NCI-H146 (cell line): ENCODE measurements around the gene STYK1.
A peak's percentile ranks its signal among the peaks of the same experiment; 100 is the strongest.
"Not testable (repeated sequence)": the region's sequence is repeated elsewhere in the genome, so short reads cannot be mapped to it uniquely, and the experiment has no call there.

Experiments used
- DNase-seq: peaks from one replicate; lab custom pipeline; 2025; lab: John Stamatoyannopoulos, UW

STYK1 gene

DNA sequence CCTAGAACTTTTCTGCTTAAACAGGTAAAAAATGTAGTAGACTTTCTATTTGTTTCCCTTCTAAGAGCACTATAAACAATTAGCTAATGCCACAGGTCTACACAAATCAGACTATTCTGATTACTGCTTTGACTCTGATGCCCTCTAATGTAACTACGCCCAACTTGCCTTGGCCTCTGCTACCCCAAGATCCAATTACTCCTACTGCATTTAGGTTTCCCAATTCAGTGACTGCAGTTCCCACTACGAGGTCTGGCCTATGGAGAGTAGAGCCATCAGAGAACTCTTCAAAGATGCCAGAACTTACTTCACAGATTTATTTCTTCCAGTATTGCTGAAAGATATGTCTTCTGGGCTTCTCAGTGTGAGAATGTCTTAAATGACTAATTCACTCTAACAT lies 15.3 kb upstream of the STYK1 start:
- no peak for DNase-seq

GRCh38 chr12:10688042-10688441 lies 14.2 kb upstream of the STYK1 start:
- no peak for DNase-seq

- DNase-seq, result peak; percentile 82
Observed at GRCh38 chr12:10672231-10672868, 1.5 kb downstream of the STYK1 start.

DNA sequence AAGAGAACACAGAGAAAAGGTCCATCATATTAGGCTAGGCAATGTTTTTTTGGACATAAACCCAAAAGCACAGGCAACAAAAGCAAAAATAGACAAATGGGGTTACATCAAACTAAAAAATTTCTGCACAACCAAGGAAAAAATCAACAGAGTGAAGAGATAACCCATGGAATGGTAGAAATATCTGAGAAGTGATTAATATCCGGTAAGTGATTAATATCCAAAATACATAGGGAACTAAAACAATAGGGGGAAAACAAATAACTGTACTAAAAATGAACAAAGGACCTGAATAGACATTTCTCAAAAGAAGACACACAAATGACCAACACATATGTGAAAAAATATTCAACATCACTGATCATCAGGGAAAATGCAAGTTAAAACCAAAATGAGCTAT lies 4.3 kb downstream of the STYK1 start:
- DNase-seq, result no peak

GRCh38 chr12:10668526-10668925 lies 5.3 kb downstream of the STYK1 start:
- DNase-seq, result no peak

DNA sequence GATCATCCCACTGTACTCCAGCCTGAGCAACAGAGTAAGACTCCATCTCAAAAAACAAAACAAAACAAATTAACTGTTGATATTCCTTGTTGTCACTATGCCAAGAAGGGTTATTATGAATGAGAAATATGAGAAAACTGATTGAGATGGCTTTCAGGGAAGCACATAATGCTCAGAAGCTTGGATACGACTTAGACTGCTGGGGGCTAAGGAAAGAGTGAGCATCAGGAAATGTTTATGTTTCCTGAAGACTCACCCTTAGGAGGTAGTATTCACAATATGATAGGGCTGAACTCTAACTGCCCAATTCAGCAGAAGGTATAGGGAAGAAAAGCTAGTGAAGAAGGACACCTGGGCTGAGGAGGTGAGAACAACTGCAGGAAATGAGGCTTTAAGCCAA lies 6.3 kb downstream of the STYK1 start:
- no peak for DNase-seq

DNA sequence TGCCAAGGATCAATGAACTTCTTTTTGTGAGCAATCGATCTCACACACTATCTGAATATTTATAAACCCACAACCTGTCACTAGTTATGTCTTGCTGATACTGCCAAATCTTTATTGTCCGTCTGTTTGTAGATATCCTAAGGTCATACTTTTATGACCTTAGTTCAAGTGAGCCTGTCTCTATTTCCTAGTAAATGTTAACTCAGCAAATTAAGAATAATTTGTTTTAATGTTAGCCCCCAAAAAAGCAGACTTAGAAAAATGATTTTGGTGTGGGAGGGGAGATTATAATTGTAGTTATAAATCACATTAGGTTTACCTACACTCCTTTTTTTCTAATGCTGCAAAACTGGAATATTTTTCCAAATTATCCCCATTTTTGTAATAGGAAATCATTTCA lies 9.4 kb downstream of the STYK1 start:
- DNase-seq, result no peak

- DNase-seq, result no peak
Observed at GRCh38 chr12:10663869-10664268, 10.0 kb downstream of the STYK1 start.

DNA sequence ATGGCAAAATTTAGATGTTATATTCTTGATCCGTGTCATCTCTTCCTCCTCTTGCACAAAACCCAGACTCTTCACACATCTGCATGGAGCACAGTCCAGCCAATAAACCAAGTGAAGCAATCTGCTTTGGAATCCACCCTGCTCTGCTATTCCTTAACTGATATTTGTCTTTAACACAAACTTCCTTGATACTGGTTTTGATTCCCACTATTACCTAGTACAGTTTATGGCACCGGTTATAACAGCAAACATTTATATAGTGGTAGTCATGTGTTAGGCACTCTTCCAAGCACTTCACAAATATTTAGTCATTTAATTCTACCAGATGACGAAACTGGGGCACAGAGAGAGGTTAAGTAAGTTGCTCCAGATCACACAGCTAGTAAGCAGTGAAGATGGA lies 12.5 kb downstream of the STYK1 start:
- no peak for DNase-seq

DNA sequence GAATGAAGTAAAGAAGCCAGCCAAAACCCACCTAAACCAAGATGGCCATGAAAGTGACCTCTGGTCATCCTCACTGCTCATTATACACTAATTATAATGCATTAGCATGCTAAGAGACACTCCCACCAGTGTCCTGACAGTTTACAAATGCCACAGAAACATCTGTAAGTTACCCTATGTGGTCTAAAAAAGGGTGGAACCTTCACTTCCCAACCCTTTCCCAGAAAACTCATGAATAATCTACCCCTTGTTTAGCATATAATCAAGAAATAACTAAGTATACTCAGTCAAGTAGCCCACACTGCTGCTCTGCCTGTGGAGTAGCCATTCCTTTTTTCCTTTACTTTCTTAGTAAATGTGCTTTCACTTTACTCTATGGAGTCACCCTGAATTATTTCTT lies 19.8 kb downstream of the STYK1 start:
- no peak for DNase-seq

DNA sequence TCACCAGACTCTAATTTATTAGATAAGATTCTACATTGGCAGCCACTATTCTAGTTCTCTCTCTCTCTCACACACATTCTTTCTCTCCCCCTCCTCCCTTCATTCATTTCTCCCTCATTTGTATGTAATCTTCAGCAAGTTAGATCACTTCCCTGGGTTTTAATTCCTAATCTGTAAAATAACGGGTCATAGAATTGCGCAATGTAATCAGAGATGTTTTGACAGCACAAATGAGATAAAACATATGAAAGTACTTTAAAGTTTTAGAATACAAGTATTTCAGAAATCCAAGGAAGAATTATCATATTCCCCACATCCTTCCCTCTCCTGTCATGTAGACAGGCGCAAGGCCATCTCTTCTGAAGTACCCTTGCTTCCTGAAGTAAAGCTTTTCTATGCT lies 21.7 kb downstream of the STYK1 start:
- DNase-seq, result no peak

GRCh38 chr12:10646576-10646975 lies 27.3 kb downstream of the STYK1 start:
- not testable (repeated sequence) for DNase-seq

- DNase-seq, result no peak
Observed at GRCh38 chr12:10645910-10646309, 27.9 kb downstream of the STYK1 start.

DNA sequence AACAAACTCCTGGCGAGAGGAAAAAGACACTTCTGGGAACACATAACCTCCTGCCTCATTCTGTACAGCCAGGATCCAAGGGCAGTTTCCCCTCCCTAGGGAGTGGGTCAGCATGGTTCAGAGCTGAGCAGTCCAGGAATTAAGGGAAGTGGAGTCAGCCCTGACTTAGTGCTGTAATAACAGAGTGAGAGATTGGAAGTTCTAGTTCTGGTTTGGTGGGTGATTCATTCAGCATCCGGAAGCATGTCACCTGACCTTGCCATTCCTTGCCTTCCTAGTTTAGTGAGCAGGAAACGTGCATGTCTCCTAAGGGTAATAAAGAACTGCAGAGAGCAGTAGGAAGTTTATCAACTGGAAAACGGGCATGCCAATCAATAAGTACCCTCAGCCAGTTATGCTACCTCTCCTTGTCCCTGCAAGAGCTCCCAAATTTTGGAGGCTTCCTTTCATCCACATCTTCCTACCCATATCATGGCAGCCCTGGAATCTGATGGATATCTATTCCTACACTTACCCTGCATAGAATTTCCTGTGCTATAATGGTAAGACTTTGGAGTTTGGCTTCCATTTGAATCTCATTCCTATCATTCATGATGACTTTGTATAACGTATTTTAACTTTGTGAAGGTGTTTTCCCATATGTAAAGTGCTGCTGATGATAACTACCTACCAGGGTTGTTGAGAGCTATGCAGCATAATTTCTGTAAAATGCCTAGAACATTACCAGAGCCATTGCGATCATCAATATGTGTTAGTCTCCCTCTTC lies 31.9 kb downstream of the STYK1 start:
- no peak for DNase-seq

DNA sequence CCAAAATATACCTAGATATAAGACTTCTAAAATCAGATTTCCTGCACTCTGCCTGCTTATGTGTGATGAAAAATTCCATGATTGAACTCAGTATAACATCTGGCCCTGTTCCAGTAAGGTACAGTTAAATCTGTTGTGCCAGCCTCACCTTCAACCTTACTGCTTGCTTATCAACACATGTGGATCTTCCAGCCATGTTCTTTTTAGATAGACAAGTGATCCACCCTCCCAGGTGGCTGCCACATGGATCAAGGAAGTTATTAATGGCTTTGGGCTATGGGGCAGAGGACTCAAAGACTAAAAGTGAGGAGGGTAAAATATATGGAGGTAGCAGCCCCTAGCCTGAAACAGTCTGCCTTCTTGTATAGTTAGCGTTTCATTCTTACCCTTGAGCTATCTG lies 35.1 kb downstream of the STYK1 start:
- no peak for DNase-seq

GRCh38 chr12:10636611-10637010 lies 37.2 kb downstream of the STYK1 start:
- DNase-seq, result no peak

- DNase-seq, result no peak
Observed at GRCh38 chr12:10636124-10636523, 37.7 kb downstream of the STYK1 start.

GRCh38 chr12:10635306-10635705 lies 38.5 kb downstream of the STYK1 start:
- no peak for DNase-seq

GRCh38 chr12:10634427-10634826 lies 39.4 kb downstream of the STYK1 start:
- DNase-seq, result no peak

- no peak for DNase-seq
Observed at GRCh38 chr12:10633541-10633940, 40.3 kb downstream of the STYK1 start.

GRCh38 chr12:10632226-10632625 lies 41.6 kb downstream of the STYK1 start:
- DNase-seq, result no peak

GRCh38 chr12:10624605-10625004 lies 49.2 kb downstream of the STYK1 start:
- DNase-seq, result no peak

DNA sequence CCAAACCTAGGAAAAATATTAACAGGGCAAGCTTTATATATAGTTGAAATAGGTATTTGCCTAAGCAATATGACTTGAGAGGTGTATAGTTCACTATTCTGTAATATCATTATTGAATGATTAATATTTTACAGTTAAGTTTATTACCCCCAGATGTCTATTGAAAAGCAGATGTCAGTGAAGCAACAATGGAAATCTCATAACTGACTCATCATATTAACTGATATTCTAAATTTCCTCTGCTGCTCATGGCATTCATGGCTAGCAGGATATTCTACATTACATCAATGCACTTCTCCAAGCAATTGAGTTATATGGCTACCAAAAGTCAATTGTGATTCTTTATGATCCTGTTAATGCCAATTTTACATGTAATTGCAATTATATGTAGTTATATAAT lies 50.7 kb downstream of the STYK1 start:
- DNase-seq, result no peak

- DNase-seq, result no peak
Observed at GRCh38 chr12:10621278-10621677, 52.6 kb downstream of the STYK1 start.
